Naive thymus-derived CD8-positive, alpha-beta T cell (primary cell): ENCODE measurements around the gene ACE. TPM values are rescaled to one million over a fixed set of nuclear protein-coding genes. Genes with fewer than 3 reads are reported as not detected.

Experiments used
- ATAC-seq, 2 donors: fragments of 150-1000 bp; cut with Tn5 transposase in 1 of 2; sonication (Bioruptor Pico), chemical (Tn5 transposase) in 1 of 2; 1 replicate in 1 of 2; 2 replicates in 1 of 2; pipeline ENCODE4 v1.10.0; 2021; ENCODE audit warnings: mild to moderate bottlenecking in 2 of 2, moderate library complexity in 2 of 2
- POLR2A ChIA-PET: fragments of 350-600 bp; sonication (Branson Sonifier 250); formaldehyde crosslinking; loops from one replicate; lab custom pipeline; 2021; ENCODE audit warnings: antibody characterized with exemption; lab: Charles Lee
- DNase-seq, 10 donors: peaks; one replicate each; pipeline versions ENCODE4 v3.0.0 to v3.0.0-alpha.2; 2020 to 2022
- H3K27ac Mint-ChIP-seq, 10 donors: one replicate each; pipeline ENCODE4 v1.8.0; 2020 to 2022; ENCODE audit warnings: mild to moderate bottlenecking in 10 of 10, mixed read lengths in 10 of 10, moderate library complexity in 4 of 10, inconsistent platforms in 1 of 10
- H3K27me3 Mint-ChIP-seq, 5 donors: one replicate each; pipeline ENCODE4 v1.8.0; 2021 to 2022; ENCODE audit warnings: mixed read lengths in 5 of 5
- H3K36me3 Mint-ChIP-seq, 3 donors: one replicate each; pipeline ENCODE4 v1.8.0; 2020 to 2022; ENCODE audit warnings: mixed read lengths in 3 of 3, mild to moderate bottlenecking in 2 of 3, inconsistent platforms in 1 of 3
- H3K4me1 Mint-ChIP-seq, 4 donors: one replicate each; pipeline ENCODE4 v1.8.0; 2021 to 2022; ENCODE audit warnings: mixed read lengths in 4 of 4
- H3K4me3 Mint-ChIP-seq, 10 donors: one replicate each; pipeline ENCODE4 v1.8.0; 2020 to 2022; ENCODE audit warnings: mild to moderate bottlenecking in 10 of 10, mixed read lengths in 10 of 10, moderate library complexity in 6 of 10, inconsistent platforms in 1 of 10
- H3K9me3 Mint-ChIP-seq, 9 donors: one replicate each; pipeline ENCODE4 v1.8.0; 2020 to 2022; ENCODE audit warnings: mixed read lengths in 9 of 9, mild to moderate bottlenecking in 3 of 9, inconsistent platforms in 1 of 9, moderate library complexity in 1 of 9
- polyA plus RNA-seq, 3 donors: library from polyadenylated mRNA; unstranded; fragments of 300-500 nt; fragmentation: Illumina TruSeq; gene quantifications; one replicate each; pipeline ENCODE4 v1.2.3, GENCODE V29; 2021
- total RNA-seq, 8 experiments: library from RNA in 2 of 8; stranded (reverse) in 2 of 8; gene quantifications; one replicate each; pipeline ENCODE4 v1.2.3 and lab custom pipeline; 2021 to 2026

Gene ACE
- total and polyA plus RNA-seq, 5 experiments from 2014 or later, result 0.15 to 1.9 (median 1.2) TPM; not detected in 2

GRCh38 chr17:63530557-63531021, 53.7 kb downstream of the ACE start:
- Mint-ChIP-seq H3K27ac (no peak overlapping the region), H3K4me1 (peaks cover 0 to 6% (median 0%) of the 10 kb centered on the region in 4 donors), H3K36me3 (no peaks in the 10 kb centered on the region), H3K27me3 (peaks cover 1 to 16% (median 3%) of the 10 kb centered on the region in 5 donors), H3K9me3 (no peaks in the 10 kb centered on the region), H3K4me3 (no peak overlapping the region)
- ATAC-seq (no peak), DNase-seq (no peak)
- POLR2A ChIA-PET, result interaction anchor here (0.9 kb wide), 1 partner anchor 976 kb away, joined by 3 read pairs; the partner anchor contains the start of genes CEP95 and DDX5

- POLR2A ChIA-PET, result interaction anchor here (0.9 kb wide), 1 partner anchor 975 kb away, joined by 3 read pairs; the partner anchor contains the start of genes CEP95 and DDX5
- H3K4me1 Mint-ChIP-seq, result peaks cover 0 to 6% (median 0%) of the 10 kb centered on the region in 4 donors
- no peak for DNase-seq
- H3K36me3 Mint-ChIP-seq, result no peaks in the 10 kb centered on the region
- H3K9me3 Mint-ChIP-seq, result no peaks in the 10 kb centered on the region
- no peak overlapping the region for H3K27ac Mint-ChIP-seq
- no peak overlapping the region for H3K4me3 Mint-ChIP-seq
- peaks cover 1 to 16% (median 4%) of the 10 kb centered on the region in 5 donors for H3K27me3 Mint-ChIP-seq
- no peak for ATAC-seq
Observed at GRCh38 chr17:63531022-63531965, 54.4 kb downstream of the ACE start.

DNA sequence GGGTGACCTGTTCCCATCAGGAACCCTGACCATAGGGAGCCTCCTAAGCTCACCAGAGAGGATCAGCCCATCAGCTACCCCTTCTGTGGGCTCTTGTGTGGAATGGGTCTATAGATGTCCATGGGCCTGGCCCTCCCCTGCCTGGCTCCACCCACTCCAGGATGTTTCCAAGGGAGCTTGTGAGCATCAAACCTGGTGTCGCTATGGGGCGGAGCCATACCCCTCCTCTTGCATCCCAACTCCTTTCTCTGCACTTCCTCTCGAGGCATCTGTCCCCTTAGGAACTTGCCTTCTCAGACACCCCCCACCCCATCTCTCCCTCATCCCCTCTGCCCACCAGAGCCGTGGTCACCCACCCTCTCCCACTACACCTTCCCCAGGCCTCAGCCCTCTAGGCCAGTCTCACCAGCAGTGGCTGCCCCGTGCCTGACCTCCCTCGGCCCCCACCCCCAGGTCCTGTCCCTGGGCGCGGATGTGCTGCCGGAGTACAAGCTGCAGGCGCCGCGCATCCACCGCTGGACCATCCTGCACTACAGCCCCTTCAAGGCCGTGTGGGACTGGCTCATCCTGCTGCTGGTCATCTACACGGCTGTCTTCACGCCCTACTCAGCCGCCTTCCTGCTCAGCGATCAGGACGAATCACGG, 56.7 kb downstream of the ACE start:
- peaks cover 0 to 10% (median 4%) of the 10 kb centered on the region in 4 donors for H3K4me1 Mint-ChIP-seq
- no peaks in the 10 kb centered on the region for H3K36me3 Mint-ChIP-seq
- ATAC-seq (no peak), DNase-seq (no peak)
- peaks cover 3 to 22% (median 18%) of the 10 kb centered on the region in 5 donors for H3K27me3 Mint-ChIP-seq
- no peak overlapping the region for H3K27ac Mint-ChIP-seq
- H3K9me3 Mint-ChIP-seq, result no peaks in the 10 kb centered on the region
- H3K4me3 Mint-ChIP-seq, result no peak overlapping the region
- POLR2A ChIA-PET, result no interaction called here

DNA sequence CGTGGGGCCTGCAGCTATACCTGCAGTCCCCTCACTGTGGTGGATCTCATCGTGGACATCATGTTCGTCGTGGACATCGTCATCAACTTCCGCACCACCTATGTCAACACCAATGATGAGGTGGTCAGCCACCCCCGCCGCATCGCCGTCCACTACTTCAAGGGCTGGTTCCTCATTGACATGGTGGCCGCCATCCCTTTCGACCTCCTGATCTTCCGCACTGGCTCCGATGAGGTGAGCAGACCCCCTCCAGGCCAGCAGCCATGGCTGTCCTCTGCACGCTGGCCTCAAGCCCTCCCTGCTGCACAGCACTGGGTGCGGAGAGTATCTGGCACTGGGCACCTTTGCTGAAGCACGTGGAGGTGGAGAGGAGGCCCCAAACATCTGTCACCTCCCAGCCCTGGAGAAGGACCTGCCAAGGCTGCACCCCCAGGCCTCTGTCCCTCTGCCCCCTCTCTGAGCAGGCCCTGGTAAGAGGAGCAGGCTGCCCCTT, 57.3 kb downstream of the ACE start:
- H3K27ac Mint-ChIP-seq, result no peak overlapping the region
- no peaks in the 10 kb centered on the region for H3K9me3 Mint-ChIP-seq
- no peak for ATAC-seq
- peaks cover 0 to 10% (median 7%) of the 10 kb centered on the region in 4 donors for H3K4me1 Mint-ChIP-seq
- no peak overlapping the region for H3K4me3 Mint-ChIP-seq
- POLR2A ChIA-PET, result no interaction called here
- no peaks in the 10 kb centered on the region for H3K36me3 Mint-ChIP-seq
- peaks cover 6 to 27% (median 24%) of the 10 kb centered on the region in 5 donors for H3K27me3 Mint-ChIP-seq
- no peak for DNase-seq

DNA sequence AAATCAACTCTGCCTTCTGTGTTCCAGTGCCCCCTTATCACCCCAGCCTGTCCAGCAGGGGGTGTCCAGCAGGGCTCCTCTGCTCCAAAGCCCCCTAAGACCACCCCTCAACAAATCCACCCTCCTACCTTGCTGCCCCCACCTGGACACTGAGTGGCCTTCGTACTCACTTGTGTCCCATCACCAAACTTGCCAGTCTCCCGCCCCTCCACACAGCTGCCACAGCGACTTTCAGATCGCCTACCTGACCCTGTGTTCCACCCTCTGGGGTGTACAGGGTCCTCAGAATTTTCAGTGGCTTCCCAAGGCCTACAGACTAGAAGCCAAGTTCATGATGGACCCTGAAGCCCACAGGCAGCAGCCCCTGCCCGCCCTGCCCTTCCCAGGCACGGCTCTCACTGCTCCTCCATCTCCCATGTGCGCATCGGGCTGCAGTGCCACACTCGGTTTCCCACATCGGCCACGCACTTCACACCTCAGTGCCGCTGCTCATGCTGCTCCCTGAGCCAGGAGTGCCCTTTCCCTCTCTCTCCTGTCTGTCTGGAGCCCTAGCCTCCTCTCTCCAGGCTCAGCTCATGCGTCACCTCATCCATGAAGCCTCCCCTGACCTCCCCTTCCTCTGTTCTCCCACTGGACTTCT, 58.1 kb downstream of the ACE start:
- Mint-ChIP-seq H3K27me3 (peaks cover 14 to 35% (median 32%) of the 10 kb centered on the region in 5 donors), H3K4me3 (no peak overlapping the region)
- no peak for DNase-seq

DNA sequence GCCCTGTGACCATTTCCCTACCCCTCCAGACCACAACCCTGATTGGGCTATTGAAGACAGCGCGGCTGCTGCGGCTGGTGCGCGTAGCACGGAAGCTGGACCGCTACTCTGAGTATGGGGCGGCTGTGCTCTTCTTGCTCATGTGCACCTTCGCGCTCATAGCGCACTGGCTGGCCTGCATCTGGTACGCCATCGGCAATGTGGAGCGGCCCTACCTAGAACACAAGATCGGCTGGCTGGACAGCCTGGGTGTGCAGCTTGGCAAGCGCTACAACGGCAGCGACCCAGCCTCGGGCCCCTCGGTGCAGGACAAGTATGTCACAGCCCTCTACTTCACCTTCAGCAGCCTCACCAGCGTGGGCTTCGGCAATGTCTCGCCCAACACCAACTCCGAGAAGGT, 58.8 kb downstream of the ACE start:
- H3K4me3 Mint-ChIP-seq, result no peak overlapping the region
- H3K9me3 Mint-ChIP-seq, result peaks cover 0 to 4% (median 0%) of the 10 kb centered on the region in 9 donors
- POLR2A ChIA-PET, result no interaction called here
- ATAC-seq (no peak), DNase-seq (no peak)
- no peak overlapping the region for H3K27ac Mint-ChIP-seq
- peaks cover 14 to 39% (median 34%) of the 10 kb centered on the region in 5 donors for H3K27me3 Mint-ChIP-seq
- H3K36me3 Mint-ChIP-seq, result no peaks in the 10 kb centered on the region
- peaks cover 0 to 11% (median 9%) of the 10 kb centered on the region in 4 donors for H3K4me1 Mint-ChIP-seq

More for the DNA sequence above, 58.1 kb downstream of the ACE start:
- ATAC-seq, result no peak
- POLR2A ChIA-PET, result no interaction called here
- no peaks in the 10 kb centered on the region for H3K36me3 Mint-ChIP-seq
- peaks cover 0 to 4% (median 0%) of the 10 kb centered on the region in 9 donors for H3K9me3 Mint-ChIP-seq
- peaks cover 0 to 11% (median 8%) of the 10 kb centered on the region in 4 donors for H3K4me1 Mint-ChIP-seq
- peak overlapping the region in 1 of 10 donors; percentile 6 for H3K27ac Mint-ChIP-seq

GRCh38 chr17:63537001-63537400, 60.1 kb downstream of the ACE start:
- DNase-seq, result peak in 1 of 10 donors; percentile 30
- Mint-ChIP-seq H3K36me3 (no peaks in the 10 kb centered on the region), H3K4me1 (peaks cover 0 to 11% (median 9%) of the 10 kb centered on the region in 4 donors), H3K9me3 (peaks cover 0 to 4% (median 0%) of the 10 kb centered on the region in 9 donors), H3K27me3 (peaks cover 14 to 39% (median 35%) of the 10 kb centered on the region in 5 donors), H3K4me3 (peak overlapping the region in 1 of 10 donors; percentile 25), H3K27ac (peak overlapping the region in 1 of 10 donors; percentile 18)
- ATAC-seq, result no peak
- POLR2A ChIA-PET, result no interaction called here

- peak in 1 of 10 donors; percentile 8 for DNase-seq
- H3K4me1 Mint-ChIP-seq, result peaks cover 0 to 11% (median 8%) of the 10 kb centered on the region in 4 donors
- H3K27me3 Mint-ChIP-seq, result peaks cover 14 to 39% (median 35%) of the 10 kb centered on the region in 5 donors
- no peak overlapping the region for H3K27ac Mint-ChIP-seq
- peak; percentile 50 to 66 for ATAC-seq
- POLR2A ChIA-PET, result no interaction called here
- H3K4me3 Mint-ChIP-seq, result peak overlapping the region in 8 of 10 donors; percentile 26 to 76 (median 60)
- peaks cover 0 to 4% (median 0%) of the 10 kb centered on the region in 9 donors for H3K9me3 Mint-ChIP-seq
- H3K36me3 Mint-ChIP-seq, result no peaks in the 10 kb centered on the region
Observed at GRCh38 chr17:63537991-63538692, 61.3 kb downstream of the ACE start.

GRCh38 chr17:63538693-63539595, 62.1 kb downstream of the ACE start:
- Mint-ChIP-seq H3K4me1 (peaks cover 0 to 11% (median 8%) of the 10 kb centered on the region in 4 donors), H3K36me3 (no peaks in the 10 kb centered on the region), H3K27ac (peak overlapping the region in 1 of 10 donors; percentile 44), H3K27me3 (peaks cover 14 to 39% (median 35%) of the 10 kb centered on the region in 5 donors), H3K4me3 (peak overlapping the region in 9 of 10 donors; percentile 8 to 76 (median 60)), H3K9me3 (peaks cover 0 to 4% (median 0%) of the 10 kb centered on the region in 9 donors)
- ATAC-seq, result no peak
- no peak for DNase-seq
- POLR2A ChIA-PET, result no interaction called here

DNA sequence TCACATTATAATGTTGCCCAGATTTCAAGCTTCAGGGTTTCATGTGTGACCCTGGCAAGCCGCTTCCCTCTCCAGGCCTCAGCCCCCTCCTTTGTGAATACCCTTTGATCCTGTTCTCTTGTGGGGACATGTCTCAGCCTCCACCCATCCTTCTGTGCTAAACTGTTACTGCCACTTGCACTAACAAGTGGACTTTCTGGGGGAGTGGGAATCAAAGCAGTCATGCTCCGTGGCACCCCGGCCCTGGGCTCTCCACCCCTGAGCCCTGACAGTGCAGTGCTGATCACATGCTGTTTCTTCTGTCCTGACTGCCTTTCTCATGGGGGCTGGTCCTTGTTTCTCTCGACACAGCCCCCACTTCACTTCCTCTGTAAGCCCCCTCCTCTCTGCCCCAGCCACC, 63.7 kb downstream of the ACE start:
- Mint-ChIP-seq H3K27ac (no peak overlapping the region), H3K27me3 (peaks cover 12 to 37% (median 22%) of the 10 kb centered on the region in 5 donors), H3K36me3 (no peaks in the 10 kb centered on the region), H3K9me3 (peaks cover 0 to 4% (median 0%) of the 10 kb centered on the region in 9 donors), H3K4me1 (peaks cover 0 to 11% (median 7%) of the 10 kb centered on the region in 4 donors), H3K4me3 (peak overlapping the region in 1 of 10 donors; percentile 1)
- DNase-seq (peak in 1 of 10 donors; percentile 41), ATAC-seq (no peak)
- POLR2A ChIA-PET, result no interaction called here

DNA sequence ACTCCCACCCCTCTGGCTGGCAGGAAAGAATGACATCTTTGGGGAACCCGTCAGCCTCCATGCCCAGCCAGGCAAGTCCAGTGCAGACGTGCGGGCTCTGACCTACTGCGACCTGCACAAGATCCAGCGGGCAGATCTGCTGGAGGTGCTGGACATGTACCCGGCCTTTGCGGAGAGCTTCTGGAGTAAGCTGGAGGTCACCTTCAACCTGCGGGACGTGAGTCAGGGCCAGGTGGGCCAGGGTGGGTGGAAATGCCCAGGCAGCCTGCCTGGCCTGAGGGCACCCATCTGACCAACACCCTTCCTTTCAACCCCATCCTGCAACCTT, 65.3 kb downstream of the ACE start:
- Mint-ChIP-seq H3K27me3 (peaks cover 12 to 30% (median 19%) of the 10 kb centered on the region in 5 donors), H3K9me3 (peaks cover 0 to 4% (median 0%) of the 10 kb centered on the region in 9 donors), H3K4me3 (no peak overlapping the region), H3K36me3 (no peaks in the 10 kb centered on the region), H3K27ac (no peak overlapping the region), H3K4me1 (peaks cover 0 to 11% (median 5%) of the 10 kb centered on the region in 4 donors)
- POLR2A ChIA-PET, result no interaction called here
- DNase-seq, result no peak
- no peak for ATAC-seq
